Vagina (tissue), 2 donors: ENCODE data around the gene ZNF780A.

ENCODE experiments used
- CTCF ChIP-seq, 3 experiments: fragments of 450-650 bp in 2 of 3; fragments of 200-600 bp in 1 of 3; sonication (generic) in 1 of 3; IDR thresholded peaks; one replicate each; pipeline ENCODE4 v1.5.1; 2017 to 2019; ENCODE audit warnings: antibody characterized with exemption in 3 of 3, mild to moderate bottlenecking in 2 of 3, moderate library complexity in 2 of 3
- POLR2A ChIP-seq, 2 donors: fragments of 450-650 bp; IDR thresholded peaks; one replicate each; pipeline ENCODE4 v1.6.1; 2017; ENCODE audit warnings: antibody characterized with exemption in 2 of 2, mild to moderate bottlenecking in 2 of 2, moderate library complexity in 2 of 2
- POLR2AphosphoS5 ChIP-seq, 2 donors: sonication (generic); formaldehyde crosslinking; IDR thresholded peaks; one replicate each; pipeline ENCODE4 v1.9.0; 2017; ENCODE audit warnings: antibody characterized with exemption in 2 of 2, mild to moderate bottlenecking in 2 of 2, low read depth in 1 of 2; ENCODE audit not compliant: insufficient read depth in 1 of 2

- TF ChIP-seq CTCF (IDR thresholded peaks at IDR 0.05) = no peak
- TF ChIP-seq POLR2A (IDR thresholded peaks at IDR 0.05) = no peak
- no peak for TF ChIP-seq POLR2AphosphoS5 (IDR thresholded peaks at IDR 0.05; ENCODE audit: insufficient read depth in 1 of 2, low read depth in 1 of 2)
Observed at GRCh38 chr19:40116075-40116474, 25.3 kb upstream of the ZNF780A start.
